Activated CD4-positive, CD25-positive, alpha-beta regulatory T cell treated with anti-CD3 and anti-CD28 coated beads, Interleukin-2, amount 50 U/mL, for 72 hours (primary cell): Measurements from ENCODE around the gene COPB1.

Source experiments
- DNase-seq: peaks from one replicate; pipeline ENCODE4 v3.0.0; 2021

COPB1 gene

DNA sequence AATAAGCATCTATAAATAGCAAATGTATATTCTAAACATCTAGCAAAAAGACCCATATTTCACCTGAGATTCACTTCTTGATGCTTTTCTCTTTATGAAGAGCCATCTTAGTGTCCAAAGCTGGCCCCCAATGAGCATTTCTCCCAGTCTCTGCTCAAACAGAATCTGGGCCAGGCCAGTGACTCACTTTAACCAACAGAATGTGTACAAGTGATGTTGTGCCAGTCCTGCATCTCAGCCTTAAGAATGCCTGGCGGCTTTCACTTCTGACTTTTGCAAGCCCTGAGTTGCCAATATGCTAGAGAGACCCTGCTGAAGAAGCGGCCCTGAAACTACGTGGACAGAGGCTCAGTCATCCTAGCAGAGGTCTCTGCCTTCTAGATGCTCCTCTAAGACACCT lies 6.9 kb upstream of the COPB1 start:
- DNase-seq: no peak

DNA sequence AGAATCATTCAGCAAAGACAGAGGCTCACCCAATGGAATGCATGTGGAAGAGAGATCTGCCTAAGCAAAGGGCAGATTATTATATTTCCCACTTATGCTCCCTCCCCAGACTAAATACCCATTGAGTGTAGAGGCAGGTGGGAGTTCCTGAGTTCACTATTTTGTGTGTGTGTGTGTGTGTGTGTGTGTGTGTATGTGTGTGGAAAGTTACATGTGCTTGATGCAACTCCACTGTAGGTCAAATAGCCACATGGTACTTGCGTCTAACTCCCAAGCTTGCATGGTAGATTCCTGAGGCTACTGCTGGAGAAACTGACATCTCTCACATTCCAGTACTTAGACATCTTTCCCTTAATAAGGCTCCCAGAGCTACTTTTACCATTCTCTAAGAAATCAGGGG lies 3.4 kb upstream of the COPB1 start:
- no peak for DNase-seq

- DNase-seq: no peak
These were observed 2.4 kb upstream of the COPB1 start for GRCh38 chr11:14502039-14502438.

GRCh38 chr11:14500181-14500651 lies 605 bp upstream of the COPB1 start:
- peak; percentile 45 for DNase-seq

DNA sequence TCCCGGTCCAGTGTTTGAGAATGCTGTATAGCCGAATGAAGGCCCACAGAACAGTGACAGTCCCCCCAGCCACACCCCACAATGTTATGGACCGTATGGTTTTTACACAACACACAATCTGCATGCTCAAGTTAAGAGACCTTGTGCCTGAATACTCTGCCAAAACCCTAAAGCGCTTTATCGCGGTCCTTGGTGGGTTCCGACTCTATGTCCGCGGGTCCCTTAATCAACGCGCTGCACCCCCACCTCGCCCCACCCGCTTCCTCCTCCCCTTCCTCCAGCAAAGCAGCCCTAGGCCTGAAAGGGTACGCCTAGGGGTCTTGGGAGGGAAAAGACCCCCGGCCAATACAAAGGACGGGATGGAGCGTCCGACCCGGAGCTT lies 442 bp downstream of the COPB1 start:
- DNase-seq: peak; percentile 48

GRCh38 chr11:14480716-14481115 lies 18.9 kb downstream of the COPB1 start:
- no peak for DNase-seq

GRCh38 chr11:14471127-14471526 lies 28.5 kb downstream of the COPB1 start:
- no peak for DNase-seq

GRCh38 chr11:14463623-14464022 lies 36.0 kb downstream of the COPB1 start:
- no peak for DNase-seq

GRCh38 chr11:14460147-14460546 lies 39.5 kb downstream of the COPB1 start:
- DNase-seq: no peak

DNA sequence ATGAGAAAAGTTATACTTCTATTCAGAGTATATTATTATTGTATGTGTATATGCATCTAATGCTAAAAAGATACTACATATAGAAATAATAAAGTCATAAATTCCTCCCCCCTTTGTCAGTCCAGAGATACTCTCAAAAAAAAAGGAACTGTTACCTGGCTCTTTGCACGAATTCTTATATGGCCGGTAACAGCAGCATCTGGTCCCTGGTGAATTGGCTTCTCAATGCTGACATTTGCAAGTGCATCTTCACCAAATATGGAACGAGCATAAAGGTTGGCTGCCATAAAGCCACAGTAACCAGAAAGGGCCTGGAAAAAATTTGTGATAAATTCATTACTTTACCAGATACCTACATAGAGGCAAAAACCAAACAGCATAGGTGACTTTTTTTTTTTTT lies 41.2 kb downstream of the COPB1 start:
- DNase-seq: no peak

- DNase-seq: no peak
These were observed 43.8 kb downstream of the COPB1 start for GRCh38 chr11:14455648-14456430.

GRCh38 chr11:14454861-14455632 lies 44.6 kb downstream of the COPB1 start:
- no peak for DNase-seq

DNA sequence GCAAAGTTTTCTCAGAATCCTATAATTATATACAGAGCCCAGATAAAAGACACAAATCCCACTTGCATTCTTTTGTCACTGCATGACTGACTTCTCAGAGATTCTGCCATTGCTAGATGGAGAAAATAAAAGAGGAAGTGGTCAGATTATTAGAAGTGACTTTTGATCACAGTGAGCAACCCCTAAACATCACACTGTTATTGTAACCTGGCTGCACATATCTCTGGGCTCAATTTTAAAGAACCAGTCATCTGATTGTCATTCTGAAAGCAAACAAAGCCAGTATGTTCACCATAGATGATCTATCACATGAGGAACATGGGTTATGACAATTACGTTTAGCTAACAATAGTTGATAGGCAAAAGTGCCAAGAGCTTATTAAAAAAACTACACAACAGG lies 47.8 kb downstream of the COPB1 start:
- DNase-seq: no peak

GRCh38 chr11:14449302-14449714 lies 50.3 kb downstream of the COPB1 start:
- DNase-seq: no peak

DNA sequence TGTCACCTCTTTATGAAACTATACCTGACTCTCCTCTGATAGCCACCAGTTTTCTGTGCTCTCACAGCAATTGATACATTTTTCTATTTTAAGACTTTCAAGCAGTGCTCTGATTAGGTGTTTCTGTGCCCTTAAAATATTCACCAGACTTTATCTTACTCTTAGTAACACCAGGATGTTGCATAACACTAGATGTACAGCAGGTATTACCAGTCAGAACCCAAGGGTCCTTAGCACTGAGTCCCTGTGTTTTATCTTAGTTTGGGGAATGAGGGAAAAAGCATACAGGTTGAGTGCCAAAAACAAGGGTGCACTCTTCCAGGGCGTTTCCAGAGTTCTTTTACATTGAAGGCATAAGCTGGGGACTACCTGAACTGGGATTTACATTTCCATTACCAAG lies 51.4 kb downstream of the COPB1 start:
- no peak for DNase-seq

GRCh38 chr11:14446701-14447169 lies 52.9 kb downstream of the COPB1 start:
- DNase-seq: no peak

GRCh38 chr11:14445542-14446530 lies 53.8 kb downstream of the COPB1 start:
- no peak for DNase-seq

DNA sequence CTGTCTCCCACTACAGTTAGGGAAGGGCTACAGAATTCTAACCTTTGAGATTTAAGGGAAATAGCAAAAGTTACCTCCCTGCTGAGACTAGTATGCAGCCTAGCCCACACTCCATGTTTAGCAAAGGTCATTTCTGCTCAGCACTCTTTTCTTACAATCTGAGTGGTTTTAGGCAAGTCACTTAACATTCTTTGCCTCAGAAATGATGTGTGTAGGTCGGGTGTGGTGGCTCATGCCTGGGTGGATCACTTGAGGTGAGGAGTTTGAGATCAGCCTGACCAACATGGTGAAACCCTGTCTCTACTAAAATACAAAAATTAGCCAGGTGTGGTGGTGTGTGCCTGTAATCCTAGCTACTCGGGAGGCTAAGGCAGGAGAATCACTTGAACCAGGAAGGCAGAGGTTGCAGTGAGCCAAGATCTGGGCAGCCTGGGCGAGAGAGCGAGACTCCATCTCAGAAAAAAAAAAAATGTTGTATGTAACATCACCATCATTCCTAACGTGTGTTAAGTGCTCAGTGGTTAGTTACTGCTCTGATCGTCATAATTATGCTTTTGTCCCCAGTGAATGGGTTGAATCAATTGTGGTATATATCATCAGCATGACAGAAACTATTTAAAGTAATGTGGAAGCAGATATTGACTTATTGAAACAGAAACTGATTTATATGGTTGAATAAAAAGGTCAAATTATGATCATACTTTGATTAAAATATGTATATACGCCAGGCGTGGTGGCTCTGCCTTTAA lies 55.0 kb downstream of the COPB1 start:
- DNase-seq: no peak

DNA sequence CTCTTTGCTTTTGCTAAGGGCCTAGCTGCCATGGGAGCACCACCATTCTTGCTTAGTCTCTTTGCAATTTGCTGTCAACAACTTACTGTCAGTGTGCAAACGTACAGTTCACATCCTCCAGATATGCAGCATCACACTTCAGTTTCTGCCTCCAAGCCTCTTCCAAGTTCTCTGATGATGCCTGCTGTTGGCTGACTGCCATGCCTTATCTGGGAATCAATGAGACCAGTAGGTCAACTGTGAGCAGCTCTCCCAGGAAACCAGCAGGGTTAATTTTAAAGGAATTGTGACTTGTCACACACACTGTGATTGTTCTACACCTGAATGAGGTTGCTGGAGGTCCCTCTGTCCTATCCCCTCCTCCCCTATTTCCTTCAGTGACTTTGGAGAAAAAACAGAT lies 56.0 kb downstream of the COPB1 start:
- no peak for DNase-seq

- DNase-seq: no peak
These were observed 63.7 kb downstream of the COPB1 start for GRCh38 chr11:14435717-14436512.

DNA sequence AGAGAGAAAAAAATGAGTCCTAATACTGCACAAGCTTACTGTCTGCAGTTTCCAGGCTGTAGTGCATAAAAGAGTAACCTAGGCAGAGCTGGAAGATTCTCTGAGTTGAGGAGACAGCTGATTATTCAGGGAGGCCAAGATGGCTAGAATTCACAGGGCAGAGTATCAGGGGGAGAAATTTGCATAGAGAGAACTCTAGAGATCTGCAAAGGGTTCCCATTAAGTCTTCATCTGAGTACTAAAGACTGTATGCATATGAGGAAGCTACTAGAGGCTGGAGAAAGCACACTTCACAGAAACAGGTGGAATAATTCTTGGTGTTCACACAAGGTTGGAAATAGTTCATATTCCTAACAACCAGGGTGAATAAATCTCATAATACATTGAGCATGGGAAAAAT lies 74.0 kb downstream of the COPB1 start:
- no peak for DNase-seq
